PC-9 (cell line): Measurements from ENCODE around the gene LRMDA. TPM values are rescaled to one million over a fixed set of nuclear protein-coding genes. Genes with fewer than 3 reads are reported as not detected.

ENCODE experiments used
- BruUV-seq: library from RNA; stranded (reverse); fragments of 400-500 nt; replicated peaks from 2 replicates; lab custom pipeline; 2021; lab: Mats Ljungman, UMichigan
- CTCF ChIA-PET: fragments of 300-600 bp; sonication (Branson Sonifier 250); formaldehyde crosslinking; loops from one replicate; lab custom pipeline; 2022; ENCODE audit warnings: antibody characterized with exemption; lab: Charles Lee
- POLR2A ChIA-PET: fragments of 300-600 bp; sonication (Branson Sonifier 250); formaldehyde crosslinking; loops from one replicate; lab custom pipeline; 2022; ENCODE audit warnings: antibody characterized with exemption; ENCODE audit not compliant: unreplicated experiment; lab: Charles Lee
- DNase-seq, 2 experiments: peaks; one replicate each; pipeline versions ENCODE4 v3.0.0 to v3.0.0-alpha.2; 2015 to 2022; ENCODE audit warnings: mixed read lengths in 1 of 2
- H2AFZ ChIP-seq: fragments of 200-600 bp; sonication (generic); 2 replicates; pipeline ENCODE4 v1.8.1; 2017; ENCODE audit warnings: antibody characterized with exemption
- H3F3A ChIP-seq: fragments of 200-600 bp; sonication (generic); 2 replicates; pipeline ENCODE4 v1.8.1; 2017; ENCODE audit warnings: antibody characterized with exemption, mild to moderate bottlenecking, low read depth; ENCODE audit not compliant: insufficient read depth
- H3K27ac ChIP-seq: fragments of 200-600 bp; sonication (generic); 2 replicates; pipeline ENCODE4 v1.6.1; 2016; ENCODE audit warnings: mixed run types
- H3K27me3 ChIP-seq: fragments of 200-600 bp; sonication (generic); 2 replicates; pipeline ENCODE4 v1.6.1; 2016; ENCODE audit warnings: low read depth, mixed run types; ENCODE audit not compliant: insufficient read depth
- H3K36me3 ChIP-seq: fragments of 200-600 bp; sonication (generic); 2 replicates; pipeline ENCODE4 v1.6.1; 2016; ENCODE audit warnings: low read depth, mixed run types
- H3K4me1 ChIP-seq: fragments of 200-600 bp; sonication (generic); replicated peaks from 2 replicates; pipeline ENCODE4 v1.6.1; 2016; ENCODE audit warnings: mixed run types; ENCODE audit not compliant: insufficient read depth
- H3K4me2 ChIP-seq: fragments of 200-600 bp; sonication (generic); 2 replicates; pipeline ENCODE4 v1.6.1; 2017; ENCODE audit warnings: mixed run types
- H3K4me3 ChIP-seq: fragments of 200-600 bp; sonication (generic); 2 replicates; pipeline ENCODE4 v1.6.1; 2016; ENCODE audit warnings: mixed run types
- H3K79me2 ChIP-seq: fragments of 200-600 bp; sonication (generic); 2 replicates; pipeline ENCODE4 v1.6.1; 2017; ENCODE audit warnings: low read depth, mixed run types
- H3K9me2 ChIP-seq: fragments of 200-600 bp; sonication (generic); 2 replicates; pipeline ENCODE4 v1.8.1; 2017; ENCODE audit warnings: mild to moderate bottlenecking; ENCODE audit not compliant: insufficient read depth
- H3K9me3 ChIP-seq: fragments of 200-600 bp; sonication (generic); 2 replicates; pipeline ENCODE4 v1.8.1; 2016; ENCODE audit warnings: low read depth; ENCODE audit not compliant: insufficient read depth
- H4K20me1 ChIP-seq: fragments of 200-600 bp; sonication (generic); 2 replicates; pipeline ENCODE4 v1.8.1; 2017; ENCODE audit not compliant: insufficient read depth
- EZH2 ChIP-seq: fragments of 200-600 bp; sonication (generic); IDR thresholded peaks from 2 replicates; pipeline ENCODE4 v1.8.0; 2017; ENCODE audit warnings: antibody characterized with exemption, low read depth
- intact Hi-C: fragments of 100-400 bp; cut with micrococcal nuclease; formaldehyde crosslinking; loops from one replicate; pipeline ENCODE4 v1.10.0; 2022; ENCODE audit not compliant: unreplicated experiment
- total RNA-seq: library from RNA; stranded (reverse); gene quantifications from 2 replicates; pipeline ENCODE4 v1.2.3, GENCODE V29; 2021
- TF ChIP-seq, protein P1 (sequence below): fragments of 200-600 bp; sonication (generic); conservative IDR thresholded peaks from 2 replicates; pipeline ENCODE4 v1.6.1; 2017; ENCODE audit warnings: mixed run types, antibody characterized with exemption, mild to moderate bottlenecking, moderate library complexity

Gene LRMDA
- total RNA-seq, 1 experiment from 2014 or later, result not detected

DNA sequence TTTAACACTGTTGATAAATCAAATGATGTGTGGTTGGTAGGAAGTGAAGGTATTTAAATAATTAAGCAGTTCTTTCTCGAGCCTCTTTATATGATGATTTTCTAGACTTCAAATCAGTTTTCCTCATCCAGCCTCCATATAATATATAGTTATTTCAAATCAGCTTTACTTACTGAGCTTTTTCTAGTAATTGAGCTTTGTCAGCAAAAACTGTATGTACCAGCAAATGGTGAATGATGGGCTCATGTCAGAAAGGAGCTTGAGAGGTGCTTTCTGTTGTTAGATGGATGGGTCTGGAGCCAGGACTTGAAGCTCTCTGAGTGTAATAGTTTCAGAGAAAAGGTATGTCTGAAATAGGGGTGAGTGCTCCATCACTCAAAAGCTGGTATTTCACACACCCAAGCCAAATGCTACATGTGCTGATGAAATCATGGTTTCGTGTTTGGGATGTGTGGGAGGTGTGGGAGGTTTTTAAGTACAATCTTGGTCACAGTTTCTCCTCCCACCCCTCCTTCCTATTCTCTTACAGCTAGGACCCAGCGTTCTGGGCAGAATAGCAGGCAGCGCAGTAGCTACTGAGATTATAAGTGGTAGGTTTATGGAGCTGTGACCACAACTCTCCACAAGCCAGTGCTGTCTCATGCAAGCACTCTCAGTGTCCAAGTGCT, 55.8 kb downstream of the LRMDA start:
- Histone ChIP-seq H3K9me2 (no peaks in the 10 kb centered on the region), H3K4me2 (no peak overlapping the region), H3F3A (no peaks in the 10 kb centered on the region), H3K36me3 (no peaks in the 10 kb centered on the region), H3K4me1 (no peaks in the 10 kb centered on the region), H3K9me3 (no peaks in the 10 kb centered on the region; the same call in 1 of the 2 replicates), H3K27ac (no peak overlapping the region), H2AFZ (no peak overlapping the region), H3K27me3 (no peaks in the 10 kb centered on the region), H3K79me2 (no peaks in the 10 kb centered on the region), H3K4me3 (no peak overlapping the region), H4K20me1 (no peaks in the 10 kb centered on the region)
- no peak for TF ChIP-seq EZH2
- TF ChIP-seq, protein P1, sequence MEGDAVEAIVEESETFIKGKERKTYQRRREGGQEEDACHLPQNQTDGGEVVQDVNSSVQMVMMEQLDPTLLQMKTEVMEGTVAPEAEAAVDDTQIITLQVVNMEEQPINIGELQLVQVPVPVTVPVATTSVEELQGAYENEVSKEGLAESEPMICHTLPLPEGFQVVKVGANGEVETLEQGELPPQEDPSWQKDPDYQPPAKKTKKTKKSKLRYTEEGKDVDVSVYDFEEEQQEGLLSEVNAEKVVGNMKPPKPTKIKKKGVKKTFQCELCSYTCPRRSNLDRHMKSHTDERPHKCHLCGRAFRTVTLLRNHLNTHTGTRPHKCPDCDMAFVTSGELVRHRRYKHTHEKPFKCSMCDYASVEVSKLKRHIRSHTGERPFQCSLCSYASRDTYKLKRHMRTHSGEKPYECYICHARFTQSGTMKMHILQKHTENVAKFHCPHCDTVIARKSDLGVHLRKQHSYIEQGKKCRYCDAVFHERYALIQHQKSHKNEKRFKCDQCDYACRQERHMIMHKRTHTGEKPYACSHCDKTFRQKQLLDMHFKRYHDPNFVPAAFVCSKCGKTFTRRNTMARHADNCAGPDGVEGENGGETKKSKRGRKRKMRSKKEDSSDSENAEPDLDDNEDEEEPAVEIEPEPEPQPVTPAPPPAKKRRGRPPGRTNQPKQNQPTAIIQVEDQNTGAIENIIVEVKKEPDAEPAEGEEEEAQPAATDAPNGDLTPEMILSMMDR, result no peak
- intact Hi-C loops, result no loop called here
- BruUV-seq, result no TSS peak
- DNase-seq, result no peak
- CTCF ChIA-PET, result interaction anchor here (0.5 kb wide), 1 partner anchor 300 kb away, joined by 6 read pairs; no protein-coding TSS in a partner anchor
- POLR2A ChIA-PET, result interaction anchor here (0.6 kb wide), 1 partner anchor 1564 kb away, joined by 3 read pairs; no protein-coding TSS in a partner anchor

DNA sequence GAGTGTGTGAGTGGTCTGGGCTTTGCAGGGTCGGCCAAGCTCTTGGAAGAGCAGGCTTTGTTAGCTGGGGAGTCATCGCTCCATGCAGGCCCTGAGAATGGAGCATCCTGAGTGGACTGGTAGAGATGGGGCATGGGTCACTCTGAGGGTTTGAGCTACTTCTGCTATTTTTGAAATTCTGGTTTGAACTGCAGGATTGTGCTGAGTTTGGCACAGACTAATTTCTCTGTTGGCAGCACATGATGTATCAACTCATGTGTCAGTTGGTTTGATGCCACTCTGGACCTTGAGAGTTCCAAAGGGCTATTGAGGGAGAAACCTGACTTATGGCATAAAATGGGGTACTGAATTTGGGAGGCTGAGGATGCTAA, 56.3 kb downstream of the LRMDA start:
- POLR2A ChIA-PET, result interaction anchor here (0.6 kb wide), 1 partner anchor 1500 kb away, joined by 32 read pairs; no protein-coding TSS in a partner anchor
- H3K9me3 ChIP-seq, result no peaks in the 10 kb centered on the region; the same call in 1 of the 2 replicates
- H3K27me3 ChIP-seq, result no peaks in the 10 kb centered on the region
- no peaks in the 10 kb centered on the region for H3K36me3 ChIP-seq
- no peaks in the 10 kb centered on the region for H4K20me1 ChIP-seq
- DNase-seq, result no peak
- no peaks in the 10 kb centered on the region for H3K79me2 ChIP-seq
- H2AFZ ChIP-seq, result no peak overlapping the region
- H3K9me2 ChIP-seq, result no peaks in the 10 kb centered on the region
- no peak overlapping the region for H3K4me2 ChIP-seq
- CTCF ChIA-PET, result no interaction called here
- no peaks in the 10 kb centered on the region for H3K4me1 ChIP-seq
- no TSS peak for BruUV-seq
- intact Hi-C loops, result no loop called here
- no peak overlapping the region for H3K4me3 ChIP-seq
- no peak for TF ChIP-seq EZH2
- TF ChIP-seq, protein P1, result no peak
- H3K27ac ChIP-seq, result no peak overlapping the region
- no peaks in the 10 kb centered on the region for H3F3A ChIP-seq

DNA sequence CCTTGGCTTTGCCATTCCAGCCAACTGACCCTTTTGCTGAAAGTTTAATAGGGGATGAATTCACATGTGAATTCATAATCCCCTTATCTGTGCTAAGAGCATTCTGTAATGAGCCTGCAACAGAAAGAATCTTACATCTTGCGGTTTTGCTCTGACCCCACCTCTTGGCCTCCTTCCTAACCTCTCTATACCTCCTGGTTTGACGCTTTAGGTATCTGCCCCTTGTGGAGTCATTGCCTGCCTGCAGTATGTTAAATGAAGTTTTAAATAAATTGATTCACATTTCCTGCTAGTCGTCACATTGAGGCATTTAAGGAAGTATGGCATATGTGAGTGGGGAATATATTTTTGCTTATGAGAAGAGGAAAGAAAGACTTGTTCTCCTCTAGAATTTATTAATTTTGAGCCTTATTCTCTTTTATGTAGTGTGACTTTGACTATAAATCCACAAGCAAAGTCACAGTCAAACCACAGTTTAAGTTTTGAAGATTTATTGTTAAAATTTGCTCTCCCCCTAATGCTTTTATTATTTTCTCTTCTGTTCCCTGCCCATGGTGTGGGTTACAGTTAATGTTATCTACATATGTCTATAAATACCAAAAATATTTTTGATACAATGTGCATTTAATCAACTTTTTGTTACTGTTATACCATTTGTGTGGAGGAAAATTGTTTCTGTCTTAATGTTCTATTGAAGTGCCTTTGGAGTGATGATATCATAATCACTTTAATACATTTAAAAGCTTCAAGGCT, 60.9 kb downstream of the LRMDA start:
- no TSS peak for BruUV-seq
- intact Hi-C loops, result no loop called here

More for the DNA sequence above, 60.9 kb downstream of the LRMDA start:
- H3K27ac ChIP-seq, result no peak overlapping the region
- no peak overlapping the region for H2AFZ ChIP-seq
- H3K4me2 ChIP-seq, result no peak overlapping the region
- no peaks in the 10 kb centered on the region for H4K20me1 ChIP-seq
- no peaks in the 10 kb centered on the region for H3K4me1 ChIP-seq
- ChIA-PET CTCF (no interaction called here), POLR2A (no interaction called here)
- no peak overlapping the region for H3K4me3 ChIP-seq
- H3K36me3 ChIP-seq, result no peaks in the 10 kb centered on the region
- no peaks in the 10 kb centered on the region for H3K9me3 ChIP-seq
- no peaks in the 10 kb centered on the region for H3F3A ChIP-seq
- TF ChIP-seq, protein P1, result no peak
- TF ChIP-seq EZH2, result no peak
- no peak for DNase-seq
- H3K79me2 ChIP-seq, result no peaks in the 10 kb centered on the region
- H3K27me3 ChIP-seq, result no peaks in the 10 kb centered on the region
- H3K9me2 ChIP-seq, result no peaks in the 10 kb centered on the region
